ENCODE data around the gene MAMDC4. TPM values are rescaled to one million over a fixed set of nuclear protein-coding genes. Genes with fewer than 3 reads are reported as not detected.
"Not testable (repeated sequence)": the region's sequence is repeated elsewhere in the genome, so short reads cannot be mapped to it uniquely, and the experiment has no call there.

Gene MAMDC4
- total RNA-seq, 2 donors from 2014 or later = 1.5 to 2.4 TPM

GRCh38 chr9:136856079-136856476, 3.9 kb downstream of the MAMDC4 start:
- DNase-seq (ENCODE audit: low spot score) = no peak
- intact Hi-C loops (cut with DNase I) = no loop called here

GRCh38 chr9:136856541-136857141, 4.5 kb downstream of the MAMDC4 start:
- intact Hi-C loops (cut with DNase I) = no loop called here

GRCh38 chr9:136857166-136857565, 5.0 kb downstream of the MAMDC4 start:
- intact Hi-C loops (cut with DNase I) = no loop called here
- no peak for DNase-seq (ENCODE audit: low spot score)

More at GRCh38 chr9:136856541-136857141, 4.5 kb downstream of the MAMDC4 start:
- no peak for DNase-seq (ENCODE audit: low spot score)

- intact Hi-C loops (cut with DNase I) = no loop called here
- no peak for DNase-seq (ENCODE audit: low spot score)
Observed at GRCh38 chr9:136857581-136858412, 5.7 kb downstream of the MAMDC4 start.

- DNase-seq (ENCODE audit: low spot score) = no peak
- intact Hi-C loops (cut with DNase I) = no loop called here
Observed at GRCh38 chr9:136858452-136858843, 6.3 kb downstream of the MAMDC4 start.

- no peak for DNase-seq (ENCODE audit: low spot score)
- intact Hi-C loops (cut with DNase I) = no loop called here
Observed at GRCh38 chr9:136858844-136859757, 7.0 kb downstream of the MAMDC4 start.

GRCh38 chr9:136860529-136860928, 8.4 kb downstream of the MAMDC4 start:
- intact Hi-C loops (cut with DNase I) = loop anchor here in 1 of 2 donors (5.0 kb wide), 1 partner anchor 467 kb away; no protein-coding TSS in a partner anchor
- DNase-seq (ENCODE audit: low spot score) = no peak

- DNase-seq (ENCODE audit: low spot score) = no peak
- intact Hi-C loops (cut with DNase I) = loop anchor here in 1 of 2 donors (5.0 kb wide), 1 partner anchor 466 kb away; no protein-coding TSS in a partner anchor
Observed at GRCh38 chr9:136860933-136861873, 9.1 kb downstream of the MAMDC4 start.

GRCh38 chr9:136861874-136862457, 9.8 kb downstream of the MAMDC4 start:
- DNase-seq (ENCODE audit: low spot score) = no peak
- intact Hi-C loops (cut with DNase I) = loop anchor here in 1 of 2 donors (5.0 kb wide), 1 partner anchor 465 kb away; no protein-coding TSS in a partner anchor

GRCh38 chr9:136862849-136863622, 10.9 kb downstream of the MAMDC4 start:
- no peak for DNase-seq (ENCODE audit: low spot score)

GRCh38 chr9:136863623-136864273, 11.6 kb downstream of the MAMDC4 start:
- no peak for DNase-seq (ENCODE audit: low spot score)
- intact Hi-C loops (cut with DNase I) = loop anchor here in 1 of 2 donors (5.0 kb wide), 1 partner anchor 464 kb away; no protein-coding TSS in a partner anchor

More at GRCh38 chr9:136862849-136863622, 10.9 kb downstream of the MAMDC4 start:
- intact Hi-C loops (cut with DNase I) = loop anchor here in 1 of 2 donors (5.0 kb wide), 1 partner anchor 464 kb away; no protein-coding TSS in a partner anchor

GRCh38 chr9:136865041-136865767, 13.1 kb downstream of the MAMDC4 start:
- no peak for DNase-seq (ENCODE audit: low spot score)
- intact Hi-C loops (cut with DNase I) = no loop called here

GRCh38 chr9:136865768-136866103, 13.6 kb downstream of the MAMDC4 start:
- DNase-seq (ENCODE audit: low spot score) = no peak

GRCh38 chr9:136866898-136867421, 14.8 kb downstream of the MAMDC4 start:
- DNase-seq (ENCODE audit: low spot score); intact Hi-C loops (cut with DNase I): not testable (repeated sequence)

More at GRCh38 chr9:136865768-136866103, 13.6 kb downstream of the MAMDC4 start:
- intact Hi-C loops (cut with DNase I) = no loop called here

- DNase-seq (ENCODE audit: low spot score) = no peak
- intact Hi-C loops (cut with DNase I) = no loop called here
Observed at GRCh38 chr9:136867480-136867879, 15.3 kb downstream of the MAMDC4 start.

- DNase-seq (ENCODE audit: low spot score) = no peak
- intact Hi-C loops (cut with DNase I) = no loop called here
Observed at GRCh38 chr9:136867917-136868316, 15.8 kb downstream of the MAMDC4 start.
